Uterus (tissue), 4 donors: ENCODE data around the gene OR2AT4. TPM values are rescaled to one million over a fixed set of nuclear protein-coding genes. Genes with fewer than 3 reads are reported as not detected.

ENCODE experiments used
- DNase-seq, 2 donors: peaks; one replicate each; pipeline ENCODE4 v3.0.0-alpha.2; 2019 to 2020
- H3K27ac ChIP-seq, 2 donors: fragments of 200-600 bp; sonication (generic); 1 replicate in 1 of 2; 2 replicates in 1 of 2; pipeline ENCODE4 v1.5.1; 2016 to 2018
- H3K27me3 ChIP-seq, 2 donors: fragments of 200-600 bp; sonication (generic); one replicate each; pipeline ENCODE4 v1.5.1; 2018 to 2019; ENCODE audit warnings: control low read depth in 1 of 2
- H3K36me3 ChIP-seq, 2 donors: fragments of 200-600 bp; sonication (generic); one replicate each; pipeline ENCODE4 v1.5.1; 2019; ENCODE audit warnings: control low read depth in 1 of 2
- H3K4me1 ChIP-seq, 2 donors: fragments of 200-600 bp; sonication (generic); one replicate each; pipeline ENCODE4 v1.5.1; 2018 to 2019; ENCODE audit warnings: control low read depth in 1 of 2
- H3K4me3 ChIP-seq, 2 donors: fragments of 200-600 bp; sonication (generic); 1 replicate in 1 of 2; 2 replicates in 1 of 2; pipeline ENCODE4 v1.5.1; 2018 to 2019; ENCODE audit warnings: mild to moderate bottlenecking in 1 of 2
- H3K9me3 ChIP-seq, 2 donors: fragments of 200-600 bp; sonication (generic); one replicate each; pipeline ENCODE4 v1.5.1; 2019; ENCODE audit warnings: control low read depth in 1 of 2
- POLR2A ChIP-seq, 2 donors: fragments of 450-650 bp; IDR thresholded peaks; one replicate each; pipeline ENCODE4 v1.6.1; 2016; ENCODE audit warnings: antibody characterized with exemption in 2 of 2, mild to moderate bottlenecking in 1 of 2, moderate library complexity in 1 of 2
- intact Hi-C: fragments of 100-400 bp; cut with DNase I; formaldehyde crosslinking; loops from one replicate; pipeline ENCODE4 v1.15.1; 2023; ENCODE audit warnings: low total_unique reads
- total RNA-seq, 4 donors: library from RNA; depleted of rRNA in 3 of 4; stranded (reverse); fragments of >200 nt in 3 of 4; gene quantifications; one replicate each; pipeline versions ENCODE4 v1.1.0 to v1.2.4, GENCODE V29; 2014 to 2023
- TF ChIP-seq, protein P1 (sequence below), 4 experiments: fragments of 200-600 bp in 2 of 4; fragments of 450-650 bp in 2 of 4; sonication (generic) in 2 of 4; IDR thresholded peaks; one replicate each; pipeline ENCODE4 v1.5.1; 2016 to 2019; ENCODE audit warnings: antibody characterized with exemption in 4 of 4, mild to moderate bottlenecking in 2 of 4, moderate library complexity in 1 of 4
- donor health status: DM: yes; HTN: yes; CAD: no.

Gene OR2AT4
- total RNA-seq, 4 donors from 2014 or later = not detected

DNA sequence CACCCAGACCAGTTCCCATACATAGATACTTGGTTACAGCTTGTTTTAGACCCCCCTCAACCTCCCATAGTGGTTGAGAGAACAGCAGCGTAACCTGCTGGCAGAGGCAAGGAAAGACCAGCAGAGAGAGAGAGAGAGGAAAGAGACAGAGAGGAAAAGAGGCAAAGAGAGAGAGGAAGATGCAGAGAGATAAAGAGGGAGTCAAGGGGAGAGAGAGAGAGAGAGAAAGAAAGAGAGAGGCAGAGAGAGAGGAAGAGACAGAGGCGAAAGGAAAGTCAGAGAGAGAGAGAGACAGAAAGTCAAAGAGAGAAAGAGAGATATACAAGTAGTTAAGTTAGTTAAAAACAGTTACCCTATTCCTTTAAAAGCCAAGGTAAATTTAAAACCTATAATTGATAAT is 55.4 kb downstream of the OR2AT4 start:
- TF ChIP-seq, protein P1, sequence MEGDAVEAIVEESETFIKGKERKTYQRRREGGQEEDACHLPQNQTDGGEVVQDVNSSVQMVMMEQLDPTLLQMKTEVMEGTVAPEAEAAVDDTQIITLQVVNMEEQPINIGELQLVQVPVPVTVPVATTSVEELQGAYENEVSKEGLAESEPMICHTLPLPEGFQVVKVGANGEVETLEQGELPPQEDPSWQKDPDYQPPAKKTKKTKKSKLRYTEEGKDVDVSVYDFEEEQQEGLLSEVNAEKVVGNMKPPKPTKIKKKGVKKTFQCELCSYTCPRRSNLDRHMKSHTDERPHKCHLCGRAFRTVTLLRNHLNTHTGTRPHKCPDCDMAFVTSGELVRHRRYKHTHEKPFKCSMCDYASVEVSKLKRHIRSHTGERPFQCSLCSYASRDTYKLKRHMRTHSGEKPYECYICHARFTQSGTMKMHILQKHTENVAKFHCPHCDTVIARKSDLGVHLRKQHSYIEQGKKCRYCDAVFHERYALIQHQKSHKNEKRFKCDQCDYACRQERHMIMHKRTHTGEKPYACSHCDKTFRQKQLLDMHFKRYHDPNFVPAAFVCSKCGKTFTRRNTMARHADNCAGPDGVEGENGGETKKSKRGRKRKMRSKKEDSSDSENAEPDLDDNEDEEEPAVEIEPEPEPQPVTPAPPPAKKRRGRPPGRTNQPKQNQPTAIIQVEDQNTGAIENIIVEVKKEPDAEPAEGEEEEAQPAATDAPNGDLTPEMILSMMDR (IDR thresholded peaks at IDR 0.05) = no peak
- no peak for TF ChIP-seq POLR2A (IDR thresholded peaks at IDR 0.05)
- no peaks in the 10 kb centered on the region for H3K4me1 ChIP-seq
- H3K36me3 ChIP-seq = no peaks in the 10 kb centered on the region
- intact Hi-C loops = no loop called here
- no peak overlapping the region for H3K27ac ChIP-seq
- no peak overlapping the region for H3K4me3 ChIP-seq
- no peaks in the 10 kb centered on the region for H3K9me3 ChIP-seq
- no peak for DNase-seq
- no peaks in the 10 kb centered on the region for H3K27me3 ChIP-seq

DNA sequence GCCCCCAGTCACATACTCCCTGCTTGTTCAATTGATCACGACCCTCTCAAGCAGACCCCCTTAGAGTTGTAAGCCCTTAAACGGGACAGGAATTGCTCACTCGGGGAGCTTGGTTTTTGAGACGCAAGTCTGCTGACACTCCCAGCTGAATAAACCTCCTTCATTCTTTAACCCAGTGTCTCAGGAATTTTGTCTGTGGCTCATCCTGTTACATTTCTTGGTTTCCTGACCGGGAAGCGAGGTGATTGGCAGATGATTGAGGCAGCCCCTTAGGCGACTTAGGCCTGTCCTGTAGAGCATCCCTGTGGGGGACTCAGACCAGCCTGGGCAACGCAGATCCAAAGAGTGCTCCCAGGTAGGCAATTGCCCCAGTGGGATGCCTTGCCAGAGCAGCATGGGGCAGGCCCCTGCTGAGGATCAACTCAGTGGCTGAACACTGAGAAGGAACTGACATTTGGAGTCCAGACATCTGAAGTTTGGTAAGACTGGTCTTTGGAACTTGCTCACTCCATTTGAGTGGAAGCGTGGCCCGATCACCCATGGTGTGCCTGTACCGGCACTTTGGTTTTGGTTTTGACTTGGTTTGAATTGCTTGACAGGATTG is 56.4 kb downstream of the OR2AT4 start:
- no peak for DNase-seq
- intact Hi-C loops = no loop called here
- Histone ChIP-seq H3K27ac (no peak overlapping the region), H3K36me3 (no peaks in the 10 kb centered on the region), H3K27me3 (no peaks in the 10 kb centered on the region), H3K9me3 (no peaks in the 10 kb centered on the region), H3K4me1 (no peaks in the 10 kb centered on the region), H3K4me3 (no peak overlapping the region)
- TF ChIP-seq POLR2A (IDR thresholded peaks at IDR 0.05) = no peak
- TF ChIP-seq, protein P1 (IDR thresholded peaks at IDR 0.05) = no peak

DNA sequence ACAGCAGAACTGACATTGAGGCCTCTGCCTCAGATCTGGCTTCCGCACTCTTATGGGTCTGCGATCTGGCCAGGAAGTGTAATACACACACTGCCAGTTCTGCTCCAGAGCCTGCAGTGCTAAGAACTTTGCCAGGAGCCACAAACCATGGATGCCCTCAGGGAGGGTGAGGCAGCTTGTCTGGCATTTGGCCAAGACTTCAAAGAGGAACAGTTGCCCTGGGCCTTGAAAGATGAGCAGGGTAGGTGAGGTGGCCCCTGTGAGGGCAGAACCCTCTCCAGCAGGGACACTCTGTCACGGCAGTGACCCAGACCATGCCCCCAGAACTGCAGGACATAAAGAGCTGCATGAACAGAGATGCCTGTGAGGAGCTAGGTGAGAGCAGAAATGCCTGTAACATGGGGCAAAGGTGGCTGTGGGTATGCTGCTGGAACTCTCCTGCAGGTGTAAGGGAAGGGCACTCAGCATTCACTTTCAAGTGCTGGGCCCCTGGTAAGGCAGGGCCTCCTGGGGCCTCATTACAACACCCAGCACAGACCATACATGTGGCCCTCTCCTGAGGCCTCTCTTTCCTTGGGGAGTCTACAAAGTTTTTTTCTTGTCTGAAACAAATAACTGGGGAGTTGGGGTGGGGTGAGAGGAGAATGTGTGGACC is 60.6 kb downstream of the OR2AT4 start:
- intact Hi-C loops = no loop called here
- Histone ChIP-seq H3K9me3 (no peaks in the 10 kb centered on the region), H3K27me3 (no peaks in the 10 kb centered on the region), H3K27ac (no peak overlapping the region), H3K4me1 (no peaks in the 10 kb centered on the region), H3K36me3 (no peaks in the 10 kb centered on the region), H3K4me3 (no peak overlapping the region)
- TF ChIP-seq, protein P1 (IDR thresholded peaks at IDR 0.05) = no peak
- no peak for TF ChIP-seq POLR2A (IDR thresholded peaks at IDR 0.05)
- no peak for DNase-seq

DNA sequence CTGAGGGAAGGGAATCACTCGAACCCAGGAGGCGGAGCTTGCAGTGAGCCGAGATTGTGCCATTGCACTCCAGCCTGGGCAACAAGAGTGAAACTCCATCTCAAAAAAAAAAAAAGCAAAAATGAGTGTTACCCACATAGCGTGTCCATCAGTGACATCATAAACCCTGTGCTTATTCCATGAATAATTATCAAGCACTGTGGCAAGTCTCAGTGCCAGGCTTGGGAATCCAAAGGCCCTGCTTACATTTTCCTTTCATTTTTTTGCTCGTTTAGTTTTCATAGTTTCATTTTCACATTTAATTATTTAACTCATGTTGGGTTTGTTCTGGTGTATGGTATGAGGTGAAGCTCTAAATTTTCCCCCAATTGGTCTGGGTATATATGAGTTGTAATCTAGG is 61.4 kb downstream of the OR2AT4 start:
- Histone ChIP-seq H3K4me3 (no peak overlapping the region), H3K27me3 (no peaks in the 10 kb centered on the region), H3K27ac (no peak overlapping the region), H3K4me1 (no peaks in the 10 kb centered on the region), H3K9me3 (no peaks in the 10 kb centered on the region), H3K36me3 (no peaks in the 10 kb centered on the region)
- intact Hi-C loops = no loop called here
- TF ChIP-seq POLR2A (IDR thresholded peaks at IDR 0.05) = no peak
- TF ChIP-seq, protein P1 (IDR thresholded peaks at IDR 0.05) = no peak
- no peak for DNase-seq

DNA sequence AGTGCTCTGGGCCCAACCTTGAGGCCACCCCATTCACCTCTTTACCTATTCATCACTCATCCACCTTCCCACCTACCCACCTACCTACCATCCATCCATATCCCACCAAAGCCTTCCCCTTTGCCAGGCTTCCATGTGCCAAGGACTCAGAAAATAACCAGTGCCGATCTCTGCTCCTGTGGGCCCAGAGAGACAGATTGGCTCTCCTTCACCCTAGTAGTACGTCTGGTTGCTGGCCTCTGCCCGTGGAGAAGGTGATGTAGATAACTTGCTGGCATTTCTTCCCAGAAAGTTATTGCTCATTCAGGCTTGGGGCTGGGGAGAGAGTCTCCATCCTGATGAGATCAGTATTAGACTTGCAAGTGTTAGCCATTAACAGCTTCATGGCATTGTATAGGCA is 62.8 kb downstream of the OR2AT4 start:
- no peaks in the 10 kb centered on the region for H3K4me1 ChIP-seq
- DNase-seq = no peak
- H3K9me3 ChIP-seq = no peaks in the 10 kb centered on the region
- H3K36me3 ChIP-seq = no peaks in the 10 kb centered on the region
- no peak for TF ChIP-seq POLR2A (IDR thresholded peaks at IDR 0.05)
- TF ChIP-seq, protein P1 (IDR thresholded peaks at IDR 0.05) = no peak
- H3K27me3 ChIP-seq = no peaks in the 10 kb centered on the region
- H3K4me3 ChIP-seq = no peak overlapping the region
- no peak overlapping the region for H3K27ac ChIP-seq
- intact Hi-C loops = no loop called here
